Kidney epithelial cell (primary cell): ENCODE data around the gene COL21A1. TPM values are rescaled to one million over a fixed set of nuclear protein-coding genes. Genes with fewer than 3 reads are reported as not detected.

Experiments
- DNase-seq: peaks from one replicate; pipeline ENCODE4 v3.0.0-alpha.2; 2010; ENCODE audit warnings: low read depth
- H3K27me3 ChIP-seq: 2 replicates; pipeline ENCODE4 v1.6.0; 2011; ENCODE audit warnings: low read length; ENCODE audit not compliant: control insufficient read depth, insufficient read depth
- H3K36me3 ChIP-seq: 2 replicates; pipeline ENCODE4 v1.5.1; 2011; ENCODE audit warnings: low read length; ENCODE audit not compliant: control insufficient read depth, insufficient read depth
- H3K4me3 ChIP-seq: 2 replicates; pipeline ENCODE4 v1.5.1; 2011; ENCODE audit warnings: low read depth, mild to moderate bottlenecking, control low read depth, low read length
- CTCF ChIP-seq: IDR thresholded peaks from 2 replicates; pipeline ENCODE4 v1.5.1; 2011; ENCODE audit warnings: mild to moderate bottlenecking, moderate library complexity, low read length, control low read depth, inconsistent platforms; ENCODE audit not compliant: insufficient read depth, poor library complexity, severe bottlenecking
- total RNA-seq: library from RNA; depleted of rRNA; stranded (reverse); fragments of >200 nt; gene quantifications from 2 replicates; pipeline ENCODE4 v1.2.3, GENCODE V29; 2015

Gene COL21A1
- total RNA-seq, 1 donor from 2014 or later: not detected

DNA sequence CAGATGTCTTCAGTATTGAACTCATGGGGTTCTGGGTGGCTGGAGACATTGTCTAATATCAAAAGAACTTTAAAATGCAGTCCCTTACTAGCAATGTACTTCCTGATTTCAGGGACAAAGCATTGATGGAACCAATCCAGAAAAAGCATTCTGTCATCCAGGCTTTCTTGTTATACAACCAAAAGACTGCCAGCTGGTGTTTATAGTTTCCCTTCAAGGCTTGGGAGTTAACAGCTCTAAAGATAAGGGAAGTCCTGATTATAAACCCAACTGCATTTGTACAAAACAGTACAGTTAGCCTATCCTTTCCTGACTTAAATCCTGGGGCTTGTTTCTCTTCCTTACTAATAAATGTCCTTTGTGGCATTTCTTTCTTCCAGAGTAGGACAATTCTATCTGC, 160.0 kb downstream of the COL21A1 start:
- no peak overlapping the region for H3K4me3 ChIP-seq
- no peak for TF ChIP-seq CTCF

DNA sequence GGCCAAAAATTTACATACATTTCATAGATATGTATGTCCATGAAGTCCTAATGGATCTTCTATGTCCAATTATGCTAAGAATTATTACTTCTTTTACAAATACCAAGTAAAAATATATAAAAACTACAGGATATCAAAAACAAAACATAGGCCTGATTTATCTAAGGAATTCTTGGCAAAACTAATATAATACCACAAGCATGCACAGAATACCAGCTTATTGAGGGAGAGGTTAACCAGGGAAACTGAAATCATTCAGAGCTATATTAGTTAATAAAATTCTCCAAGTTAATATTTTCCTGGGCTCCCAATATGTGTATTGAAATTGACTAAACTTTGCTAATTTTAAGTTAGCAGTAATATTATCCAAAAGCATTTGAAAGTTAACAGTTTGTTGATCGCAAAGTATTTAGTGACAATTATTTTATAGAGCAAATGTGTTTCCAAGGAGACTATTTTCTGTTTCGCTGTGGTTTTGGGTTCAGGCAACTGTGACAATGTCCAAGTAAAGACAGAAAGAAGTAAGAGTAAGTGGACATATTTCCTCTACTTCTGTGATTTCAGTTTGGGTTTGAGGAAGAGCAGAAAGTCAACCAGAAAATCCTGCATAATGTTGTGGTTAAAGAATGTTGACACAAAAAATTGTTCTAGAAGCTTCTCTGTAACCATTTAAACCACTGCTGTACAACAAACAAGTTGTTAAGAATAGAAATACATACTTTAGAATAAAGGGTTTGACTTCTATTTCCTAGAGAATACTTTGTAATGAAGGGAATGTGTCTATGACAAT, 167.4 kb downstream of the COL21A1 start:
- no peak for DNase-seq
- Histone ChIP-seq H3K4me3 (no peak overlapping the region), H3K27me3 (no peaks in the 10 kb centered on the region), H3K36me3 (no peaks in the 10 kb centered on the region)
- no peak for TF ChIP-seq CTCF

More for the DNA sequence above, 160.0 kb downstream of the COL21A1 start:
- H3K27me3 ChIP-seq: no peaks in the 10 kb centered on the region
- no peaks in the 10 kb centered on the region for H3K36me3 ChIP-seq
- DNase-seq: no peak

GRCh38 chr6:56076033-56076432, 171.3 kb downstream of the COL21A1 start:
- H3K27me3 ChIP-seq: no peaks in the 10 kb centered on the region
- no peaks in the 10 kb centered on the region for H3K36me3 ChIP-seq
- no peak overlapping the region for H3K4me3 ChIP-seq
- TF ChIP-seq CTCF: no peak
- no peak for DNase-seq

- DNase-seq: no peak
Measured at GRCh38 chr6:56073761-56074160, 173.6 kb downstream of the COL21A1 start.

DNA sequence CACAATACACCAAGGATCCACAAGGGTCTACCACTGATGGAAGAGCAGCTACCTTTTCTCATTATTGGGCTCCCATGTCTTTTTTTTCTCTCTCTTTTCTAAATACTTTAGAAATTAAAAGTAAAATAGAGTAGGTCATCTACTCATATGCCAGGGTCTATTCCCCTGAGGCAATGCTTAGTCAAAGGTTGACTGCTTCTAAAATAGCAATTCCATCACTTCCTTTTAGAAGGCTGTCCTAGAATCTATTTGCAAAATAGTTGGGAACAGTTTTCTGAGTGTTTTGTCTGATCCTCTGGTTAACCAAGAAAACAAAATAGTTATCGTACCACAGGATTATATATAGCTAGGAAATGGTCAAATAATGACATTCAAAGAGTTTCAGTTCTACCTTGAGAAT, 174.1 kb downstream of the COL21A1 start:
- no peaks in the 10 kb centered on the region for H3K27me3 ChIP-seq
- no peak overlapping the region for H3K4me3 ChIP-seq
- H3K36me3 ChIP-seq: no peaks in the 10 kb centered on the region
- DNase-seq: no peak
- TF ChIP-seq CTCF: no peak

More at GRCh38 chr6:56073761-56074160, 173.6 kb downstream of the COL21A1 start:
- no peaks in the 10 kb centered on the region for H3K27me3 ChIP-seq
- TF ChIP-seq CTCF: no peak
- H3K4me3 ChIP-seq: no peak overlapping the region
- H3K36me3 ChIP-seq: no peaks in the 10 kb centered on the region

DNA sequence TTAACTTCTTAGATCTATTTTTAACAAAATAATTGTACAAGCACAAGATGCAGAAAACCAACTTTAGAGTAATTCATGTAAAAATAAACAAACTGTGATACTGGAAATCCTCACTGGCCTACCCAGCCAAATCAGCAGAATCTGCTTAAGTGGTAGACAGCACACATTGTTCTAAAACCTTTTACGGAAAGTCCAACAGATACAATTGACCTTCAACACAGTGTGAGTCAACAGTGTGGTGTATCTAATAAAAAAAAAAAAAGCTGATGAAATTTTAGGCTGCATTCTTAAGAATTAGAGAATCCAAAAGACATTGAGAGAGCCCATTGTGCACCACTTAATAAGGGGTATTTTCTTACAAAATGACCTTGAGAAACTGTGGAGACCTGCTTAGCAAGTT, 174.5 kb downstream of the COL21A1 start:
- DNase-seq: no peak
- Histone ChIP-seq H3K36me3 (no peaks in the 10 kb centered on the region), H3K27me3 (no peaks in the 10 kb centered on the region), H3K4me3 (no peak overlapping the region)
- TF ChIP-seq CTCF: no peak
